ENCODE data around the gene PAGR1. TPM values are rescaled to one million over a fixed set of nuclear protein-coding genes. Genes with fewer than 3 reads are reported as not detected.

Gene PAGR1
- total and polyA plus RNA-seq, 10 of the 15 experiments (the other 5 are each of a cell fraction or from before 2014, with no cell fraction given): 1.1 to 57.7 (median 23.4) TPM

DNA sequence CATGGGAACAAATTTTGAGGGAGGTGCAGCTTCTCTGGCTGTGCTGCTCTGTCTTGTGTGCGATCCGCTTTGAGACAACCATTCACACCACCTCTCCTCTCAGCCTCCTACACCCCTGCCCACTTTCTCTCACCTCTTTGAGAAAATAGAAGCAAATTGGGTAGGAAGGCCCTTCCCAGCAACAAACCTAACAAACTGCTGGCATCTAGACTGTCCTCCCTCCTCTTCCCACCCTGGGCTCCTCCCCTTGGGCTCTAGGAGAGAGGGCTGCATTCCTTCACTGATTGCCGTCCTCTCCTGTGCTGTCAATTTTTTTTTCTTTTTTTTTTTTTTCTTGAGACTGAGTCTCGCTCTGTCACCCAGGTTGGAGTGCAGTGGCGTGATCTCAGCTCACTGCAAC, 33.6 kb downstream of the PAGR1 start (continued):
- no peak for TF ChIP-seq BHLHE40 (IDR thresholded peaks at IDR 0.05; ENCODE audit: borderline replicate concordance in 1 of 2, low read depth in 2 of 2, low read length in 1 of 2)
- TF ChIP-seq, protein P1, sequence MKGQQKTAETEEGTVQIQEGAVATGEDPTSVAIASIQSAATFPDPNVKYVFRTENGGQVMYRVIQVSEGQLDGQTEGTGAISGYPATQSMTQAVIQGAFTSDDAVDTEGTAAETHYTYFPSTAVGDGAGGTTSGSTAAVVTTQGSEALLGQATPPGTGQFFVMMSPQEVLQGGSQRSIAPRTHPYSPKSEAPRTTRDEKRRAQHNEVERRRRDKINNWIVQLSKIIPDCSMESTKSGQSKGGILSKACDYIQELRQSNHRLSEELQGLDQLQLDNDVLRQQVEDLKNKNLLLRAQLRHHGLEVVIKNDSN (IDR thresholded peaks at IDR 0.05; ENCODE audit: borderline replicate concordance, extremely low read length, insufficient read depth, low read depth, low read length): no peak

DNA sequence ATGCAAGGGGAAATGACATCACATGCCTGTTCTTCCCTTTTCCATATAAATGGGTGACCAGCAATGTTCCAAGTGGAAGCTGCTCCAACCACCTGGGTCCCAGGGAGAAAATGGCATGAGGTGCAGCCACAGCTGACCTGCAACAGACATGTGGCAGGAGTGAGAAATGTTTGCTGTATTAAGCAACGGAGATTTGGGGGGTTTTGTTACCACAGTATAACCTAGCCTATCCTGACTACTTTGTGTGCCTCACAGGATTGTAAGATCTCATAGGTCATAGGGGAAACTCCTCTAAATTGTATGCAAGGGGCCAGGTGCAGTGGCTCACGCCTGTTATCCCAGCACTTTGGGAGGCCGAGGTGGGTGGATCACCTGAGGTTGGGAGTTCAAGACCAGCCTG, 35.0 kb downstream of the PAGR1 start:
- POLR2A ChIA-PET: interaction anchor here (0.6 to 0.7 kb wide), 3 partner anchors 11 to 76 kb away, joined by 3 to 6 read pairs (median 4); no protein-coding TSS in a partner anchor
- ATAC-seq (no peak), FAIRE-seq (no peak), DNase-seq (ENCODE audit: low read depth, low spot score) (no peak)
- intact Hi-C loops (cut with micrococcal nuclease; ENCODE audit: unreplicated experiment): no loop called here
- H3K9ac ChIP-seq (ENCODE audit: control insufficient read depth, insufficient read depth, low read length): no peak overlapping the region
- no peaks in the 10 kb centered on the region for H4K20me1 ChIP-seq (ENCODE audit: control insufficient read depth, insufficient read depth)
- in situ Hi-C loops (cut with MboI): no loop called here
- no peaks in the 10 kb centered on the region for H3K9me3 ChIP-seq (replicated peaks; ENCODE audit: control insufficient read depth, insufficient read depth, low read length)
- H3K27me3 ChIP-seq (replicated peaks in 1 of 2; ENCODE audit: control insufficient read depth in 2 of 2, insufficient read depth in 2 of 2, low read length in 1 of 2): no peaks in the 10 kb centered on the region
- 53% methylated on average over 3 of the region's 3 CpGs for WGBS (ENCODE audit: insufficient coverage, insufficient replicate concordance, low lambda C conversion rate, missing lambda C conversion rate)
- no peak for TF ChIP-seq CBX3 (IDR thresholded peaks at IDR 0.05; ENCODE audit: borderline replicate concordance, low read depth)
- no peak for TF ChIP-seq EZH2 (IDR thresholded peaks at IDR 0.05; ENCODE audit: borderline replicate concordance, control insufficient read depth, low read depth, low read length)
- no peak for TF ChIP-seq EGR1 (IDR thresholded peaks at IDR 0.05; ENCODE audit: borderline replicate concordance in 1 of 2, low read depth in 2 of 2, low read length in 2 of 2)
- no peak for TF ChIP-seq MXI1 (IDR thresholded peaks at IDR 0.05; ENCODE audit: low read depth, low read length)
- TF ChIP-seq, protein P2, sequence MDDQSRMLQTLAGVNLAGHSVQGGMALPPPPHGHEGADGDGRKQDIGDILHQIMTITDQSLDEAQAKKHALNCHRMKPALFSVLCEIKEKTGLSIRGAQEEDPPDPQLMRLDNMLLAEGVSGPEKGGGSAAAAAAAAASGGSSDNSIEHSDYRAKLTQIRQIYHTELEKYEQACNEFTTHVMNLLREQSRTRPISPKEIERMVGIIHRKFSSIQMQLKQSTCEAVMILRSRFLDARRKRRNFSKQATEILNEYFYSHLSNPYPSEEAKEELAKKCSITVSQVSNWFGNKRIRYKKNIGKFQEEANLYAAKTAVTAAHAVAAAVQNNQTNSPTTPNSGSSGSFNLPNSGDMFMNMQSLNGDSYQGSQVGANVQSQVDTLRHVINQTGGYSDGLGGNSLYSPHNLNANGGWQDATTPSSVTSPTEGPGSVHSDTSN (IDR thresholded peaks at IDR 0.05; ENCODE audit: insufficient replicate concordance, low read depth, low read length): no peak
- no peak for TF ChIP-seq ASH2L (IDR thresholded peaks at IDR 0.05; ENCODE audit: borderline replicate concordance, low read depth)
- no peak for TF ChIP-seq SP1 (IDR thresholded peaks at IDR 0.05; ENCODE audit: low read depth, low read length)
- no peak for TF ChIP-seq CBX5 (IDR thresholded peaks at IDR 0.05; ENCODE audit: low read depth)
- no peak for TF ChIP-seq RCOR1 (conservative IDR thresholded peaks at IDR 0.05; ENCODE audit: low read depth, low read length)
- no peak for TF ChIP-seq ZBED1 (IDR thresholded peaks at IDR 0.05; ENCODE audit: borderline replicate concordance)
- TF ChIP-seq PAX5 (IDR thresholded peaks at IDR 0.05; ENCODE audit: borderline replicate concordance, low read depth, low read length): no peak
- no peaks in the 10 kb centered on the region for H3K79me2 ChIP-seq (ENCODE audit: control insufficient read depth, insufficient read depth, low read length)
- H3K27ac ChIP-seq (ENCODE audit: control insufficient read depth, insufficient read depth): no peak overlapping the region
- SMC1A ChIA-PET (ENCODE audit: uncharacterized antibody, unreplicated experiment): interaction anchor here (3.6 kb wide), 1 partner anchor 32 kb away, joined by 48 read pairs; the partner anchor contains the start of genes MVP and PAGR1
- CTCF ChIA-PET: interaction anchor here (0.9 to 3.8 kb wide), 2 partner anchors 34 to 159 kb away, joined by 3 to 9 read pairs; no protein-coding TSS in a partner anchor
- H2AFZ ChIP-seq (ENCODE audit: control insufficient read depth, low read depth, low read length): no peak overlapping the region
- no peak overlapping the region for H3K4me3 ChIP-seq
- peaks cover 1 to 3% of the 10 kb centered on the region in 2 experiments; a peak in 1 of 4 replicates for H3K36me3 ChIP-seq (ENCODE audit: control insufficient read depth in 2 of 2, insufficient read depth in 2 of 2, low read length in 1 of 2)
- H3K4me2 ChIP-seq (ENCODE audit: control insufficient read depth, insufficient read depth): no peak overlapping the region
- no TSS peak for BruUV-seq (replicated peaks)
- no peaks in the 10 kb centered on the region for H3K4me1 ChIP-seq (ENCODE audit: control insufficient read depth, insufficient read depth, low read length)
- RAD21 ChIA-PET (ENCODE audit: unreplicated experiment): interaction anchor here (0.6 kb wide), 1 partner anchor 734 kb away, joined by 5 read pairs; no protein-coding TSS in a partner anchor
